ENCODE data around the gene LIMCH1.

- TF ChIP-seq JUN (IDR thresholded peaks at IDR 0.05; ENCODE audit: low read depth, low read length) (no peak), MAFK (IDR thresholded peaks at IDR 0.05; ENCODE audit: low read depth, low read length) (no peak), CTCF (IDR thresholded peaks at IDR 0.05; ENCODE audit: control extremely low read depth in 1 of 3, insufficient read depth in 1 of 3, low read depth in 1 of 3, low read length in 3 of 3) (no peak), CREB1 (IDR thresholded peaks at IDR 0.05) (no peak), SRF (IDR thresholded peaks at IDR 0.05; ENCODE audit: low read depth, low read length) (no peak), TCF12 (IDR thresholded peaks at IDR 0.05; ENCODE audit: low read depth, low read length) (no peak), TAF1 (IDR thresholded peaks at IDR 0.05; ENCODE audit: low read depth, low read length) (no peak), JUND (IDR thresholded peaks at IDR 0.05; ENCODE audit: low read length) (no peak)
Observed at GRCh38 chr4:41559940-41560516, 22.1 kb downstream of the LIMCH1 start.
